ENCODE results near the gene TMEM120A.

DNA sequence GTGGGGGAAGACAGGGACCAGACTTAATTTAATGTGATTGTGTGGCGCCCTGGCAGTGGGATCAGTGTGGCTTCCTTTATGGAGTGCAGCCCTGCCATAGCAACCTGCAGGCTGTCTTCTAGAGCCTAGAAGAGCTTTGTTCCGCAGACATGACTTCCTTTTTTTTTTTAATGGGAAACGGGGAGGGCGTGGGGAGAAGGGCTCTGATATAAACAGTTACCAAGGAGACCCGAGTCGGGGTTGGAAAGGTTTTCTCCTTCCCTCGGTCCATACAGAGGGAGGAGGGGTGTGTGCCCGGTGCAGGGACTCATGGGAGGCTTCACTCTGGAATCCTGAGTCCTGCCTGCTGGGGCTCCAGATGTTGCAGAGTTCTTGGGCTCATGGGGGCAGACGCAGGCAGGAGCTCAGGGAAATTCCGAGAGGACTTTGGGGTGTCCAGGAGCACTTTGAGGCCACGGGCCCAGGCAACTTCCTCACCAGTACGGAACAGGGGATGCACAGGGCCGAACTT lies 26.9 kb downstream of the TMEM120A start:
- TF ChIP-seq, protein P1, sequence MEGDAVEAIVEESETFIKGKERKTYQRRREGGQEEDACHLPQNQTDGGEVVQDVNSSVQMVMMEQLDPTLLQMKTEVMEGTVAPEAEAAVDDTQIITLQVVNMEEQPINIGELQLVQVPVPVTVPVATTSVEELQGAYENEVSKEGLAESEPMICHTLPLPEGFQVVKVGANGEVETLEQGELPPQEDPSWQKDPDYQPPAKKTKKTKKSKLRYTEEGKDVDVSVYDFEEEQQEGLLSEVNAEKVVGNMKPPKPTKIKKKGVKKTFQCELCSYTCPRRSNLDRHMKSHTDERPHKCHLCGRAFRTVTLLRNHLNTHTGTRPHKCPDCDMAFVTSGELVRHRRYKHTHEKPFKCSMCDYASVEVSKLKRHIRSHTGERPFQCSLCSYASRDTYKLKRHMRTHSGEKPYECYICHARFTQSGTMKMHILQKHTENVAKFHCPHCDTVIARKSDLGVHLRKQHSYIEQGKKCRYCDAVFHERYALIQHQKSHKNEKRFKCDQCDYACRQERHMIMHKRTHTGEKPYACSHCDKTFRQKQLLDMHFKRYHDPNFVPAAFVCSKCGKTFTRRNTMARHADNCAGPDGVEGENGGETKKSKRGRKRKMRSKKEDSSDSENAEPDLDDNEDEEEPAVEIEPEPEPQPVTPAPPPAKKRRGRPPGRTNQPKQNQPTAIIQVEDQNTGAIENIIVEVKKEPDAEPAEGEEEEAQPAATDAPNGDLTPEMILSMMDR (IDR thresholded peaks at IDR 0.05; ENCODE audit: low read length), result no peak
- TF ChIP-seq EZH2 (IDR thresholded peaks at IDR 0.05; ENCODE audit: borderline replicate concordance, low read length), result no peak

Measured in OCI-LY1 (cell line).